HG02798 (cell line): ENCODE data around the gene SIAH3.

Experiments
- ATAC-seq: cut with Tn5 transposase; IDR thresholded peaks from one replicate; pipeline ENCODE4 v1.9.1; 2021; ENCODE audit warnings: mild to moderate bottlenecking; ENCODE audit not compliant: unreplicated experiment, poor library complexity

Gene SIAH3

GRCh38 chr13:45750566-45750965, 101.0 kb downstream of the SIAH3 start:
- no peak for ATAC-seq

- no peak for ATAC-seq
Measured at GRCh38 chr13:45748941-45749759, 102.4 kb downstream of the SIAH3 start.

- no peak for ATAC-seq
Measured at GRCh38 chr13:45747071-45747470, 104.5 kb downstream of the SIAH3 start.

GRCh38 chr13:45744979-45745378, 106.6 kb downstream of the SIAH3 start:
- ATAC-seq = no peak

GRCh38 chr13:45742985-45743384, 108.6 kb downstream of the SIAH3 start:
- no peak for ATAC-seq

- no peak for ATAC-seq
Measured at GRCh38 chr13:45737571-45738017, 114.0 kb downstream of the SIAH3 start.

- ATAC-seq = no peak
Measured at GRCh38 chr13:45733361-45733760, 118.2 kb downstream of the SIAH3 start.

GRCh38 chr13:45732916-45733315, 118.6 kb downstream of the SIAH3 start:
- ATAC-seq = no peak

GRCh38 chr13:45731455-45731854, 120.1 kb downstream of the SIAH3 start:
- ATAC-seq = no peak

GRCh38 chr13:45728759-45729158, 122.8 kb downstream of the SIAH3 start:
- peak; percentile 62 for ATAC-seq
